Measurements from ENCODE around the gene NR4A2.

- TF ChIP-seq RAD21 (IDR thresholded peaks at IDR 0.05; ENCODE audit: low read depth) (no peak), TAF1 (IDR thresholded peaks at IDR 0.05; ENCODE audit: low read depth) (no peak), TCF12 (IDR thresholded peaks at IDR 0.05; ENCODE audit: low read depth) (no peak), YY1 (IDR thresholded peaks at IDR 0.05; ENCODE audit: low read depth) (no peak), EP300 (IDR thresholded peaks at IDR 0.05; ENCODE audit: borderline replicate concordance) (no peak), ZBTB7A (IDR thresholded peaks at IDR 0.05; ENCODE audit: low read depth) (no peak), CEBPB (IDR thresholded peaks at IDR 0.05) (no peak), CREB1 (IDR thresholded peaks at IDR 0.05; ENCODE audit: low read depth) (no peak), TEAD4 (IDR thresholded peaks at IDR 0.05) (no peak), NFIC (IDR thresholded peaks at IDR 0.05) (no peak), FOXM1 (IDR thresholded peaks at IDR 0.05; ENCODE audit: borderline replicate concordance, low read depth) (no peak)
- TF ChIP-seq, protein P1, sequence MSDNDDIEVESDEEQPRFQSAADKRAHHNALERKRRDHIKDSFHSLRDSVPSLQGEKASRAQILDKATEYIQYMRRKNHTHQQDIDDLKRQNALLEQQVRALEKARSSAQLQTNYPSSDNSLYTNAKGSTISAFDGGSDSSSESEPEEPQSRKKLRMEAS (IDR thresholded peaks at IDR 0.05), result no peak
- TF ChIP-seq, protein P2, sequence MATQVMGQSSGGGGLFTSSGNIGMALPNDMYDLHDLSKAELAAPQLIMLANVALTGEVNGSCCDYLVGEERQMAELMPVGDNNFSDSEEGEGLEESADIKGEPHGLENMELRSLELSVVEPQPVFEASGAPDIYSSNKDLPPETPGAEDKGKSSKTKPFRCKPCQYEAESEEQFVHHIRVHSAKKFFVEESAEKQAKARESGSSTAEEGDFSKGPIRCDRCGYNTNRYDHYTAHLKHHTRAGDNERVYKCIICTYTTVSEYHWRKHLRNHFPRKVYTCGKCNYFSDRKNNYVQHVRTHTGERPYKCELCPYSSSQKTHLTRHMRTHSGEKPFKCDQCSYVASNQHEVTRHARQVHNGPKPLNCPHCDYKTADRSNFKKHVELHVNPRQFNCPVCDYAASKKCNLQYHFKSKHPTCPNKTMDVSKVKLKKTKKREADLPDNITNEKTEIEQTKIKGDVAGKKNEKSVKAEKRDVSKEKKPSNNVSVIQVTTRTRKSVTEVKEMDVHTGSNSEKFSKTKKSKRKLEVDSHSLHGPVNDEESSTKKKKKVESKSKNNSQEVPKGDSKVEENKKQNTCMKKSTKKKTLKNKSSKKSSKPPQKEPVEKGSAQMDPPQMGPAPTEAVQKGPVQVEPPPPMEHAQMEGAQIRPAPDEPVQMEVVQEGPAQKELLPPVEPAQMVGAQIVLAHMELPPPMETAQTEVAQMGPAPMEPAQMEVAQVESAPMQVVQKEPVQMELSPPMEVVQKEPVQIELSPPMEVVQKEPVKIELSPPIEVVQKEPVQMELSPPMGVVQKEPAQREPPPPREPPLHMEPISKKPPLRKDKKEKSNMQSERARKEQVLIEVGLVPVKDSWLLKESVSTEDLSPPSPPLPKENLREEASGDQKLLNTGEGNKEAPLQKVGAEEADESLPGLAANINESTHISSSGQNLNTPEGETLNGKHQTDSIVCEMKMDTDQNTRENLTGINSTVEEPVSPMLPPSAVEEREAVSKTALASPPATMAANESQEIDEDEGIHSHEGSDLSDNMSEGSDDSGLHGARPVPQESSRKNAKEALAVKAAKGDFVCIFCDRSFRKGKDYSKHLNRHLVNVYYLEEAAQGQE (IDR thresholded peaks at IDR 0.05; ENCODE audit: low read depth), result no peak
- TF ChIP-seq, protein P3, sequence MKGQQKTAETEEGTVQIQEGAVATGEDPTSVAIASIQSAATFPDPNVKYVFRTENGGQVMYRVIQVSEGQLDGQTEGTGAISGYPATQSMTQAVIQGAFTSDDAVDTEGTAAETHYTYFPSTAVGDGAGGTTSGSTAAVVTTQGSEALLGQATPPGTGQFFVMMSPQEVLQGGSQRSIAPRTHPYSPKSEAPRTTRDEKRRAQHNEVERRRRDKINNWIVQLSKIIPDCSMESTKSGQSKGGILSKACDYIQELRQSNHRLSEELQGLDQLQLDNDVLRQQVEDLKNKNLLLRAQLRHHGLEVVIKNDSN (IDR thresholded peaks at IDR 0.05), result no peak
These were observed 6.6 kb downstream of the NR4A2 start for GRCh38 chr2:156325688-156326525.

All from Ishikawa (cell line).